Fibroblast of mammary gland (primary cell): ENCODE measurements around the gene ACOT7.

Source experiments
- DNase-seq: peaks from one replicate; pipeline ENCODE4 v3.0.0-alpha.2; 2010; ENCODE audit warnings: low read depth
- H3K4me3 ChIP-seq: 2 replicates; pipeline ENCODE4 v1.5.1; 2011; ENCODE audit warnings: low read depth, mild to moderate bottlenecking, low read length, moderate library complexity; ENCODE audit not compliant: control insufficient read depth
- TF ChIP-seq, protein P1 (sequence below): conservative IDR thresholded peaks from 2 replicates; pipeline ENCODE4 v1.5.1; 2011; ENCODE audit warnings: low read depth, low read length, inconsistent platforms; ENCODE audit not compliant: control insufficient read depth, insufficient read depth

Gene ACOT7

GRCh38 chr1:6298940-6299465 is 94.6 kb downstream of the ACOT7 start:
- TF ChIP-seq, protein P1, sequence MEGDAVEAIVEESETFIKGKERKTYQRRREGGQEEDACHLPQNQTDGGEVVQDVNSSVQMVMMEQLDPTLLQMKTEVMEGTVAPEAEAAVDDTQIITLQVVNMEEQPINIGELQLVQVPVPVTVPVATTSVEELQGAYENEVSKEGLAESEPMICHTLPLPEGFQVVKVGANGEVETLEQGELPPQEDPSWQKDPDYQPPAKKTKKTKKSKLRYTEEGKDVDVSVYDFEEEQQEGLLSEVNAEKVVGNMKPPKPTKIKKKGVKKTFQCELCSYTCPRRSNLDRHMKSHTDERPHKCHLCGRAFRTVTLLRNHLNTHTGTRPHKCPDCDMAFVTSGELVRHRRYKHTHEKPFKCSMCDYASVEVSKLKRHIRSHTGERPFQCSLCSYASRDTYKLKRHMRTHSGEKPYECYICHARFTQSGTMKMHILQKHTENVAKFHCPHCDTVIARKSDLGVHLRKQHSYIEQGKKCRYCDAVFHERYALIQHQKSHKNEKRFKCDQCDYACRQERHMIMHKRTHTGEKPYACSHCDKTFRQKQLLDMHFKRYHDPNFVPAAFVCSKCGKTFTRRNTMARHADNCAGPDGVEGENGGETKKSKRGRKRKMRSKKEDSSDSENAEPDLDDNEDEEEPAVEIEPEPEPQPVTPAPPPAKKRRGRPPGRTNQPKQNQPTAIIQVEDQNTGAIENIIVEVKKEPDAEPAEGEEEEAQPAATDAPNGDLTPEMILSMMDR, result no peak
- no peak for DNase-seq
- H3K4me3 ChIP-seq, result no peak overlapping the region

- H3K4me3 ChIP-seq, result no peak overlapping the region
- DNase-seq, result no peak
- TF ChIP-seq, protein P1, result no peak
Observed at GRCh38 chr1:6298530-6298929, 95.0 kb downstream of the ACOT7 start.

DNA sequence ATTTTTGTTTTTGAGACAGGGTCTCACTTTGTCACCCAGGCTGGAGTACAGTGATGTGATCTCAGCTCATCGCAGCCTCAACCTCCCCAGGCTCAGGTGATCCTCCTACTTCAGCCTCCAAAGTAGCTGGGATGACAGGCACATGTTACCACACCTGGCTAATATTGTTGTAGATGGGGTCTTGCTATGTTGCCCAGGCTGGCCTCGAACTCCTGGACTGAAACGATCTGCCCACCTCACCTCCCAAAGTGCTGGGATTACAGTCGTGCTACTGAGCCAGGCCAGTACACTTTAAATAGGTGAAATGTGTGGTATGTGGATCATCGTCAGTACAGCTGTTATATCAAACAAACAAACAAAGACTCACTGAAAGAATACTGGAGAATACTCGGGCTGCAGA is 97.7 kb downstream of the ACOT7 start:
- no peak overlapping the region for H3K4me3 ChIP-seq
- TF ChIP-seq, protein P1, result no peak
- no peak for DNase-seq

- DNase-seq, result no peak
- H3K4me3 ChIP-seq, result no peak overlapping the region
- TF ChIP-seq, protein P1, result no peak
Observed at GRCh38 chr1:6294890-6295556, 98.5 kb downstream of the ACOT7 start.

- DNase-seq, result no peak
- TF ChIP-seq, protein P1, result no peak
- H3K4me3 ChIP-seq, result no peak overlapping the region
Observed at GRCh38 chr1:6294080-6294889, 99.3 kb downstream of the ACOT7 start.

- H3K4me3 ChIP-seq, result no peak overlapping the region
- TF ChIP-seq, protein P1, result no peak
- no peak for DNase-seq
Observed at GRCh38 chr1:6292102-6292501, 101.5 kb downstream of the ACOT7 start.
